Activated CD4-positive, alpha-beta T cell treated with anti-CD3 and anti-CD28 coated beads, Interleukin-2, amount 10 ng/mL, durations not matched to agents 24 days and 14 days (primary cell): ENCODE results near the gene SMIM3. TPM values are rescaled to one million over a fixed set of nuclear protein-coding genes. Genes with fewer than 3 reads are reported as not detected.

ENCODE experiments used
- DNase-seq: peaks from one replicate; pipeline ENCODE4 v3.0.0; 2022
- H3K27ac Mint-ChIP-seq: one replicate; pipeline ENCODE4 v1.8.0; 2022; ENCODE audit warnings: mild to moderate bottlenecking, mixed read lengths
- H3K27me3 Mint-ChIP-seq: one replicate; pipeline ENCODE4 v1.8.0; 2022; ENCODE audit warnings: mixed read lengths
- H3K36me3 Mint-ChIP-seq: one replicate; pipeline ENCODE4 v1.8.0; 2022; ENCODE audit warnings: low read depth, mild to moderate bottlenecking, mixed read lengths
- H3K4me1 Mint-ChIP-seq: one replicate; pipeline ENCODE4 v1.8.0; 2021; ENCODE audit warnings: mixed read lengths
- H3K4me3 Mint-ChIP-seq: one replicate; pipeline ENCODE4 v1.8.0; 2022; ENCODE audit warnings: mild to moderate bottlenecking, moderate library complexity, mixed read lengths
- H3K9me3 Mint-ChIP-seq: one replicate; pipeline ENCODE4 v1.8.0; 2021; ENCODE audit warnings: mixed read lengths
- intact Hi-C: fragments of 100-400 bp; cut with micrococcal nuclease; formaldehyde crosslinking; loops from one replicate; pipeline ENCODE4 v1.15.1; 2023
- total RNA-seq: library from RNA; stranded (reverse); gene quantifications from 2 replicates; pipeline ENCODE4 v1.2.3, GENCODE V29; 2022

Gene SMIM3
- total RNA-seq, 1 donor from 2014 or later: 13.8 TPM

- no peaks in the 10 kb centered on the region for H3K27me3 Mint-ChIP-seq
- peak overlapping the region; percentile 48 for H3K27ac Mint-ChIP-seq
- DNase-seq: no peak
- H3K36me3 Mint-ChIP-seq: peaks cover 4% of the 10 kb centered on the region
- peak overlapping the region; percentile 100 for H3K4me3 Mint-ChIP-seq
- H3K9me3 Mint-ChIP-seq: no peaks in the 10 kb centered on the region
- H3K4me1 Mint-ChIP-seq: peaks cover 51% of the 10 kb centered on the region
- intact Hi-C loops: loop anchor here (2.0 kb wide), 1 partner anchor 35 kb away; no protein-coding TSS in a partner anchor
Observed at GRCh38 chr5:150778088-150778516, 455 bp upstream of the SMIM3 start.

GRCh38 chr5:150779397-150780186 lies 1.0 kb downstream of the SMIM3 start:
- Mint-ChIP-seq H3K4me1 (peaks cover 56% of the 10 kb centered on the region), H3K27ac (peak overlapping the region; percentile 97), H3K9me3 (no peaks in the 10 kb centered on the region), H3K4me3 (peak overlapping the region; percentile 100), H3K36me3 (peaks cover 7% of the 10 kb centered on the region), H3K27me3 (no peaks in the 10 kb centered on the region)
- peak; percentile 63 for DNase-seq
- intact Hi-C loops: loop anchor here (1.0 to 5.0 kb wide), 7 partner anchors 11 to 322 kb away; partner anchors contain the start of genes RBM22 and TNIP1

GRCh38 chr5:150780187-150780692 lies 1.7 kb downstream of the SMIM3 start:
- Mint-ChIP-seq H3K9me3 (no peaks in the 10 kb centered on the region), H3K36me3 (peaks cover 8% of the 10 kb centered on the region), H3K4me3 (peak overlapping the region; percentile 100), H3K4me1 (peaks cover 60% of the 10 kb centered on the region), H3K27me3 (no peaks in the 10 kb centered on the region), H3K27ac (peak overlapping the region; percentile 97)
- intact Hi-C loops: loop anchor here (1.0 to 5.0 kb wide), 4 partner anchors 10 to 323 kb away; partner anchors contain the start of gene TNIP1
- DNase-seq: peak; percentile 77

- peak; percentile 58 for DNase-seq
- peaks cover 61% of the 10 kb centered on the region for H3K4me1 Mint-ChIP-seq
- peaks cover under 1% of the 10 kb centered on the region for H3K9me3 Mint-ChIP-seq
- H3K4me3 Mint-ChIP-seq: peak overlapping the region; percentile 100
- intact Hi-C loops: loop anchor here (1.0 to 5.0 kb wide), 4 partner anchors 9 to 324 kb away; partner anchors contain the start of gene TNIP1
- H3K27ac Mint-ChIP-seq: peak overlapping the region; percentile 97
- H3K36me3 Mint-ChIP-seq: peaks cover 11% of the 10 kb centered on the region
- H3K27me3 Mint-ChIP-seq: no peaks in the 10 kb centered on the region
Observed at GRCh38 chr5:150780816-150781221, 2.3 kb downstream of the SMIM3 start.

GRCh38 chr5:150781706-150782614 lies 3.4 kb downstream of the SMIM3 start:
- intact Hi-C loops: loop anchor here (2.0 to 5.0 kb wide), 4 partner anchors 219 to 369 kb away; partner anchors contain the start of gene TNIP1
- Mint-ChIP-seq H3K36me3 (peaks cover 15% of the 10 kb centered on the region), H3K27me3 (no peaks in the 10 kb centered on the region), H3K27ac (peak overlapping the region; percentile 97), H3K4me3 (peak overlapping the region; percentile 100), H3K4me1 (peaks cover 66% of the 10 kb centered on the region), H3K9me3 (peaks cover 4% of the 10 kb centered on the region)
- DNase-seq: peak; percentile 59

- Mint-ChIP-seq H3K27me3 (no peaks in the 10 kb centered on the region), H3K9me3 (peaks cover 4% of the 10 kb centered on the region), H3K4me3 (peak overlapping the region; percentile 100), H3K27ac (peak overlapping the region; percentile 97), H3K36me3 (peaks cover 17% of the 10 kb centered on the region), H3K4me1 (peaks cover 70% of the 10 kb centered on the region)
- intact Hi-C loops: loop anchor here (1.0 to 5.0 kb wide), 4 partner anchors 64 to 368 kb away; partner anchors contain the start of gene TNIP1
- peak; percentile 55 for DNase-seq
Observed at GRCh38 chr5:150782850-150783249, 4.3 kb downstream of the SMIM3 start.

GRCh38 chr5:150783422-150783928 lies 4.9 kb downstream of the SMIM3 start:
- intact Hi-C loops: loop anchor here (1.0 to 5.0 kb wide), 4 partner anchors 64 to 367 kb away; partner anchors contain the start of gene TNIP1
- DNase-seq: peak; percentile 92
- Mint-ChIP-seq H3K4me1 (peaks cover 66% of the 10 kb centered on the region), H3K9me3 (peaks cover 4% of the 10 kb centered on the region), H3K27me3 (no peaks in the 10 kb centered on the region), H3K27ac (peak overlapping the region; percentile 97), H3K36me3 (peaks cover 17% of the 10 kb centered on the region), H3K4me3 (peak overlapping the region; percentile 100)

GRCh38 chr5:150785950-150786349 lies 7.4 kb downstream of the SMIM3 start:
- intact Hi-C loops: no loop called here
- Mint-ChIP-seq H3K4me3 (peak overlapping the region; percentile 53), H3K27ac (peak overlapping the region; percentile 78)

GRCh38 chr5:150786876-150787275 lies 8.3 kb downstream of the SMIM3 start:
- Mint-ChIP-seq H3K4me3 (peak overlapping the region; percentile 2), H3K36me3 (peaks cover 15% of the 10 kb centered on the region), H3K27me3 (no peaks in the 10 kb centered on the region), H3K27ac (peak overlapping the region; percentile 34), H3K9me3 (peaks cover 4% of the 10 kb centered on the region), H3K4me1 (peaks cover 67% of the 10 kb centered on the region)
- intact Hi-C loops: no loop called here
- no peak for DNase-seq

More at GRCh38 chr5:150785950-150786349, 7.4 kb downstream of the SMIM3 start:
- Mint-ChIP-seq H3K4me1 (peaks cover 70% of the 10 kb centered on the region), H3K36me3 (peaks cover 14% of the 10 kb centered on the region), H3K9me3 (peaks cover 4% of the 10 kb centered on the region), H3K27me3 (no peaks in the 10 kb centered on the region)
- DNase-seq: no peak

GRCh38 chr5:150787656-150788055 lies 9.1 kb downstream of the SMIM3 start:
- peak; percentile 10 for DNase-seq
- Mint-ChIP-seq H3K9me3 (peaks cover 4% of the 10 kb centered on the region), H3K4me1 (peaks cover 63% of the 10 kb centered on the region), H3K27me3 (no peaks in the 10 kb centered on the region), H3K4me3 (no peak overlapping the region), H3K36me3 (peaks cover 18% of the 10 kb centered on the region), H3K27ac (no peak overlapping the region)
- intact Hi-C loops: loop anchor here (2.0 kb wide), 1 partner anchor 369 kb away; the partner anchor contains the start of gene ANXA6

GRCh38 chr5:150788977-150789376 lies 10.4 kb downstream of the SMIM3 start:
- Mint-ChIP-seq H3K4me1 (peaks cover 62% of the 10 kb centered on the region), H3K27me3 (no peaks in the 10 kb centered on the region), H3K27ac (peak overlapping the region; percentile 84), H3K36me3 (peaks cover 28% of the 10 kb centered on the region), H3K4me3 (peak overlapping the region; percentile 82), H3K9me3 (peaks cover 14% of the 10 kb centered on the region)
- DNase-seq: no peak
- intact Hi-C loops: loop anchor here (2.0 kb wide), 1 partner anchor 368 kb away; the partner anchor contains the start of gene ANXA6

GRCh38 chr5:150789450-150789849 lies 10.9 kb downstream of the SMIM3 start:
- H3K36me3 Mint-ChIP-seq: peaks cover 28% of the 10 kb centered on the region
- H3K27ac Mint-ChIP-seq: peak overlapping the region; percentile 84
- H3K4me1 Mint-ChIP-seq: peaks cover 58% of the 10 kb centered on the region
- intact Hi-C loops: loop anchor here (2.0 kb wide), 1 partner anchor 367 kb away; the partner anchor contains the start of gene ANXA6
- H3K9me3 Mint-ChIP-seq: peaks cover 14% of the 10 kb centered on the region
- no peak for DNase-seq
- peak overlapping the region; percentile 82 for H3K4me3 Mint-ChIP-seq
- no peaks in the 10 kb centered on the region for H3K27me3 Mint-ChIP-seq
